IPS-20b (cell line): ENCODE data around the gene PDZD4.
"Not testable (repeated sequence)": the region's sequence is repeated elsewhere in the genome, so short reads cannot be mapped to it uniquely, and the experiment has no call there.

Experiments
- H3K27ac ChIP-seq: one replicate; pipeline ENCODE4 v1.5.1; 2013; ENCODE audit warnings: low read length
- H3K27me3 ChIP-seq: 2 replicates; pipeline ENCODE4 v1.6.1; 2013; ENCODE audit warnings: mild to moderate bottlenecking, low read length, inconsistent platforms; ENCODE audit not compliant: insufficient read depth
- H3K36me3 ChIP-seq: 2 replicates; pipeline ENCODE4 v1.6.1; 2013; ENCODE audit warnings: low read depth, mild to moderate bottlenecking, inconsistent platforms, low read length, moderate library complexity; ENCODE audit not compliant: insufficient read depth
- H3K4me1 ChIP-seq: 2 replicates; pipeline ENCODE4 v1.6.1; 2013; ENCODE audit warnings: mild to moderate bottlenecking, control low read depth, inconsistent platforms, low read length, moderate library complexity; ENCODE audit not compliant: insufficient read depth
- H3K4me3 ChIP-seq: 2 replicates; pipeline ENCODE4 v1.5.1; 2013; ENCODE audit warnings: mild to moderate bottlenecking, low read length, inconsistent platforms
- H3K9ac ChIP-seq: 2 replicates; pipeline ENCODE4 v1.6.1; 2013; ENCODE audit warnings: low read depth, mild to moderate bottlenecking, inconsistent platforms, low read length, moderate library complexity
- H3K9me3 ChIP-seq: 2 replicates; pipeline ENCODE4 v1.6.1; 2013; ENCODE audit warnings: mild to moderate bottlenecking, low read depth, low read length, inconsistent platforms; ENCODE audit not compliant: insufficient read depth

The PDZD4 gene

DNA sequence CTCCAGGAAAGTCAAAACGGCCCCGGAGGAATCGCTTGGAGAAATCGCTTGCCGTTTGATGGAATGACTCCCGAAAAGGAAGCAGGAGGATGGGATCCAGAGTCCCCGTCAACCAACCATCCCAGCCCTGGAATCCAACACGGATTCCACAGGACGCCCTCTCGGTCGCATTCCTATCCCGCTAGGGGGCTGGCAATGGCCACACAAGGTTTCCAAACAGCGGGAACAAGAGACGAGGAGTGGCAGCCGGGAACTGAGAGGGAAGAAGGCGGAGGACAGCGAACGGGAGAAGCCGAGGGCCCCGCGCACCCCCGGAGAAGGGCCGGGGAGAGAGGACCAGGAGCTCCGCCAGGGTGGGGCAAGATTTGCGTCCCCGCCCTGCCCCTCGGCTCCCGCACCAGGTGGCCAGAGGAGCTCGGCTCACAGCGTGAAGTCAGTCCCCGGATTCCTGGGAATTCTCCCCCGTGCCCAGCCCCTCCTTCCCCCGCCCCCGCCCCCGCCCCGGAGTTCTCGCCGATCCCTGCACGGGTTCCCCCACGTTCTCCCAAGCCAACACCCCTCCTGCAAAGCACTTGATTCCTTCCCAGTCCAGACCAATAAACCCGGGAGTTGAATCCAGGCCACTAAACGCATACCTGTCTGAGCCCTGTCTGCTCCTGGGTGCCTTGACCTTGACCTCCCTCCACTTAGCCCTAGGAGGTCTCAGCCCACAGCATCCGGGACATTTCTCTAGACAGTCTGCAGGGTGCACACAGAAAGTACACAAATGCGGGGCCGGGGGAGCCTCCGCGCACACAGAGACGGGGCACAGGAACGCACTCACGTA, 1.4 kb downstream of the PDZD4 start:
- no peaks in the 10 kb centered on the region for H3K9me3 ChIP-seq
- H3K4me3 ChIP-seq = peak overlapping the region; percentile 80
- H3K36me3 ChIP-seq = no peaks in the 10 kb centered on the region; the same call in 1 of the 2 replicates
- H3K27ac ChIP-seq = no peak overlapping the region
- H3K4me1 ChIP-seq = peaks cover 19% of the 10 kb centered on the region
- H3K27me3 ChIP-seq = peaks cover 20% of the 10 kb centered on the region
- H3K9ac ChIP-seq = peak overlapping the region; percentile 75; the same call in 1 of the 2 replicates

DNA sequence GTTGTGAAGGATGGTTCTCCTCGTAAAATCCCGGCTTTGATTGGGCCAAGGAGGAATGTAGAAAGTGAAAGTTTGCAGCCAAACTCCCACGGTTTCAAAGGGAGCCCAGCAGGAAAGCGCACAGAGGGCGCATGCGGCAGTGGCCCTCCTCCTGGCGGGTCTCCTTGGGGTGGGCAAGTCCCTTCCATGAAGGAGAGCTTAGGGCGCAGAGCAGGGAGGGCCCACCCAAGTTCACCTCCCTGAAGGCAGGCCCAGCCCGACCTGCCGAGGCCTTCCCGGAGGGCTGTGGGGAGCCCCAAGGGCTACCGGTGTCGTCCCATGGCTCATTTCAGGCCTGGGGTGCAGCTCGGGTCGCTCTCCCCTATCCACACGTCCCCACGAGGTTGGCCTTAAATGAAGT, 2.0 kb downstream of the PDZD4 start:
- Histone ChIP-seq H3K4me3 (peak overlapping the region; percentile 80), H3K27ac (no peak overlapping the region), H3K4me1 (peaks cover 19% of the 10 kb centered on the region), H3K9me3 (no peaks in the 10 kb centered on the region), H3K9ac (peak overlapping the region; percentile 75; the same call in 1 of the 2 replicates), H3K36me3 (no peaks in the 10 kb centered on the region; the same call in 1 of the 2 replicates), H3K27me3 (peaks cover 20% of the 10 kb centered on the region)

DNA sequence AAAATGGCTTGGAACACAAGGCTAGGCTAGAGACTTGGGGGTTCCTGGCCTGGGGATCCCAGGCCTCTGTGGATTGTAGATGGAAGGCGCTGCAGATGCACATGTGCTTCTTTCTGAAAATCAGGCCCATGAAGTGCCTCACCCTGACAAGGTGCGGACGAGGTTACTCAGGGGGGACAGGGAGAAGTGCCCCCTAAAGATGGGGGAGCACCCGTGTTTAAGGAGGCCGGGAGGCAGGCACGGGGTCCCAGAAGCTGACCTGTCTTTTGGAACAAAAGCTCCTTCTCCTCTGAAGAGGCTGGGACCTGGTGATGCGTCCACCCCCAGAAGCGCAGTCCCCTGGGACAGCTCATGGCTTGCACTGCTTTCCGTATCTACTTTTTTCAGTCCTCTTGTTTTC, 2.4 kb downstream of the PDZD4 start:
- Histone ChIP-seq H3K36me3 (no peaks in the 10 kb centered on the region; the same call in 1 of the 2 replicates), H3K4me1 (peaks cover 19% of the 10 kb centered on the region), H3K9me3 (no peaks in the 10 kb centered on the region), H3K4me3 (peak overlapping the region; percentile 80; the same call in 1 of the 2 replicates), H3K27ac (no peak overlapping the region), H3K27me3 (peaks cover 20% of the 10 kb centered on the region), H3K9ac (peak overlapping the region; percentile 75; the same call in 1 of the 2 replicates)

DNA sequence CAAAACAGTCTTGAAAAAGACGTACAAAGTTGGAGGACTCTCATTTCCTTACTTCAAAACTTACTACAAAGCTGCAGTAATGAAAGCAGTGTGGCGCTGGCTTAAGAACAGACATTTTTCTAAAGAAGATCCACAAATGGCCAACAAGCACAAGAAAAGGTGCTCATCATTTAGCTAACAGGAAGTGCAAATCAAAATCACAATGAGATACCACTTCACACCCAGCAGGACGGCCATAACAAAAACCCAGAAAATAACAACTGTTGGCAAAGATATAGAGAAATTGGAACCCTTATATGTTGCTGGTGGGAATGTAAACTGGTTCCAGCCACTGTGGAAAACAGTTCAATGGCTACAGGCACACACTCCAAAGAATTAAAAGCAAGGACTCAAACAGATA, 3.3 kb downstream of the PDZD4 start:
- H3K9me3 ChIP-seq = no peaks in the 10 kb centered on the region
- H3K9ac ChIP-seq = peak overlapping the region; percentile 75; the same call in 1 of the 2 replicates
- peaks cover 25% of the 10 kb centered on the region for H3K4me1 ChIP-seq
- H3K27ac ChIP-seq = no peak overlapping the region
- H3K4me3 ChIP-seq = peak overlapping the region; percentile 80; the same call in 1 of the 2 replicates
- peaks cover 16% of the 10 kb centered on the region for H3K27me3 ChIP-seq
- H3K36me3 ChIP-seq = no peaks in the 10 kb centered on the region; the same call in 1 of the 2 replicates

DNA sequence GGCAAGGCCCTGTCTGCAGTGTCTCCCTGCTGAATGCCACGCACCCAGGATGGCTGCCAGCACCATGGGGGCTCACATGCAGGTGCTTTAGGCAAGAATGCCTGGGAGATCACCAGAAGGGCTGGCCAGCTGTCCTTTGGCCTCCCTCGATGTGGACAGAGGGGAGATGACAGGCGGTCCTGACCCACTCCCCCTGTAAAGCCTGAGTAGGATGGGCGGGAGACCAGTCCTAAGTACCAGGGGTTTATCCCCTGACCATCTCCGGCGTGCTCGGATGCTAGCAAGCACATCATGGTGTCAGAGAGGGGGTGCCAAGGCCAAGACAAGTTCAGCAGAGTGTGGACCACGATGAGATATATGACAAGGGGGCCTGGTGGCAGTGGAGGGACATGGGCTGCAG, 5.3 kb downstream of the PDZD4 start:
- H3K36me3 ChIP-seq = no peaks in the 10 kb centered on the region; the same call in 1 of the 2 replicates
- H3K9ac ChIP-seq = peak overlapping the region; percentile 32; the same call in 1 of the 2 replicates
- H3K27ac ChIP-seq = no peak overlapping the region
- H3K9me3 ChIP-seq = no peaks in the 10 kb centered on the region
- peaks cover 5% of the 10 kb centered on the region; the same call in 1 of the 2 replicates for H3K27me3 ChIP-seq
- peaks cover 28% of the 10 kb centered on the region for H3K4me1 ChIP-seq
- H3K4me3 ChIP-seq = no peak overlapping the region

DNA sequence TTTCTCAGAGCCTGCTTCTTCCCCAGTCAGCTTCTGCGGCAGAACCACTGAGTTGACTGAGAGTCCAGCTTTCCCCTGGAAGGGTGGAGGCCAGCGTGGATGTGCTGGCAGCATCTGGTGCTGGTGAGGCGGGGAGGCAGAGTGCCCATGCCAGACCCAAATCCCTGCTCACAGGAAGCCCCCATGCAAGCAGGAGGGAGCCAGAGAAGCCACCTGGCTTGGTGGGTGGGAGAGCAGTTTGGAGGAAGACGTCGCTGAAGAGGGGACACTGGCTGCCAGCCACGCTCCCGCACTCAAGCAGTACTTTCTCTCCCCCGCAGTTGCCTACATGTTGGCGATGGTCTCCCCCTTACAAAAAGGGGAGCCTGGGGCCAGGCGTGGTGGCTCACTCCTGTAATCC, 6.0 kb downstream of the PDZD4 start:
- Histone ChIP-seq H3K36me3 (no peaks in the 10 kb centered on the region; the same call in 1 of the 2 replicates), H3K27me3 (peaks cover 5% of the 10 kb centered on the region; the same call in 1 of the 2 replicates), H3K27ac (no peak overlapping the region), H3K9me3 (no peaks in the 10 kb centered on the region), H3K9ac (no peak overlapping the region), H3K4me1 (peaks cover 33% of the 10 kb centered on the region), H3K4me3 (no peak overlapping the region)

DNA sequence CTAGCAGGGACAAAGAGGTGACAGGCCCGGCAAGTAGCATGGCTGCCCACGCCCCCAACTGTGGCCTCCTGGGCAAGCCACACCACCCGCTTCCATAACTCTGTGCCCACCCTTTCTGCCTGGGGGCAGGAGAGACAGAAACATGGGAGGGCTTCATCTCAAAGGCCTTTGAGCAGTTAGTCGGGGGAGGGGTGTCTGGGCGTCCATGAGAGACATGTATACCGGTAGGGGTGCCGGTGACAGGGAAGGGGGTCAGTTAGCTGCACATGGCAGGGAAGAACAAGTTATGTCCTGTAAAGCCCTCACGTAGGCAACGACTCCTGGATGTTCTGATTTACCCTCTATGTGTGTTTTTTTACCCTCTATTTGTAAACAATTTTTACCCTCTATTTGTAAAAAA, 9.3 kb downstream of the PDZD4 start:
- no peaks in the 10 kb centered on the region for H3K9me3 ChIP-seq
- H3K27me3 ChIP-seq = no peaks in the 10 kb centered on the region
- H3K9ac ChIP-seq = no peak overlapping the region
- H3K4me1 ChIP-seq = peaks cover 21% of the 10 kb centered on the region
- no peak overlapping the region for H3K4me3 ChIP-seq
- no peaks in the 10 kb centered on the region for H3K36me3 ChIP-seq
- H3K27ac ChIP-seq = no peak overlapping the region

DNA sequence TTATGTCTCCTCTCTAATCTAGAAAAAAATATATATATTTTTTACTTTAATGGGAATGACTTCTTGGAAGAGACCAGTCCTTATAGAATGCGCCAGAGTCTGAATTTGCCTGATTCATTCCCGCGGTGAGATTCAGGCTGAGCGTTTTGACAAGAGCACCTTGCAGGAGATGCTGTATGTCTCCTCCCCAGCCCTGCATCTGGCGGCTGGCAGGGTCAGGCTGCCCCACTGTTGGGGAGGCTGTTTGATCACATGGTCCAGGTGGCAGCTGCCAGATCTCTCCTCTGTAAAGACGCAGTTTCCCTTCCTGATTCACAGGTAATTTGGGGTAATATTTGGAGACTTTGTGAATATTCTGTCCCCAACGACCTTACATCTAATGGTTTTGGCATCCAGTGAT, 9.7 kb downstream of the PDZD4 start:
- H3K27me3 ChIP-seq = no peaks in the 10 kb centered on the region
- no peaks in the 10 kb centered on the region for H3K36me3 ChIP-seq

DNA sequence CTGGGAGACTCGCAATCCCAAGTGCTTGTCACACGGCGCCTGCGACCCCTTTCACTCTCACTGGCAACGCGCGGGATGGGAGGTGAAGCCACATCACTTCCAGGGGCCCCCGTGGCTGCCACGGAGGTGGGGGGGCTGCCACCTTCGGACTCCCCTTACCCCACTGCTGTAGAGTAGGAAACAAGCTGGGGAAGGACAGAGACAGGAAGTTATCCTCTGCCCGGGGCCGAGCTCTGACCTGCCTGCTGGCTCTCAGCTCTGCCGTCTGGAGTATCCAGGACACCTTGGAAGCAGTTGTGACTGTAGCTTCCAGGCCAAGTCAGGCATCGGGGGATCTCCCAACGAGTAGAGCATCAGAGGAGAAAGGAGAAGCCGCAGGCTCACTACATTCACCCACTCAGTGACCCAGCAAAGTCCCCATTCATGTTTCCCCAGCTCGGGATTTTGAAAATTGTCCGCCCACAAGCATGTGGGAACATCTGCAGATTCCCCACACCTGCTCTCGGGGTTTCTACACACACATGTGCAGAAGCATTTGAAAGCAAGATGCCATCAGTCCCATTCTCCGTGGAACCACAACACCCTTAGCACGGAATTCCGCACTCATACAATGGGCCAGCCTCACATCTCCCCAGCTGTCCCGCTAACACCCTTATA, 10.8 kb downstream of the PDZD4 start:
- Histone ChIP-seq H3K4me3 (peak overlapping the region; percentile 57), H3K27ac (no peak overlapping the region), H3K27me3 (no peaks in the 10 kb centered on the region), H3K36me3 (no peaks in the 10 kb centered on the region), H3K4me1 (peaks cover 17% of the 10 kb centered on the region), H3K9me3 (no peaks in the 10 kb centered on the region), H3K9ac (peak overlapping the region; percentile 68; the same call in 1 of the 2 replicates)

More for the DNA sequence above, 9.7 kb downstream of the PDZD4 start:
- no peak overlapping the region for H3K27ac ChIP-seq
- H3K4me1 ChIP-seq = peaks cover 19% of the 10 kb centered on the region
- no peak overlapping the region for H3K4me3 ChIP-seq
- H3K9ac ChIP-seq = no peak overlapping the region
- no peaks in the 10 kb centered on the region for H3K9me3 ChIP-seq

DNA sequence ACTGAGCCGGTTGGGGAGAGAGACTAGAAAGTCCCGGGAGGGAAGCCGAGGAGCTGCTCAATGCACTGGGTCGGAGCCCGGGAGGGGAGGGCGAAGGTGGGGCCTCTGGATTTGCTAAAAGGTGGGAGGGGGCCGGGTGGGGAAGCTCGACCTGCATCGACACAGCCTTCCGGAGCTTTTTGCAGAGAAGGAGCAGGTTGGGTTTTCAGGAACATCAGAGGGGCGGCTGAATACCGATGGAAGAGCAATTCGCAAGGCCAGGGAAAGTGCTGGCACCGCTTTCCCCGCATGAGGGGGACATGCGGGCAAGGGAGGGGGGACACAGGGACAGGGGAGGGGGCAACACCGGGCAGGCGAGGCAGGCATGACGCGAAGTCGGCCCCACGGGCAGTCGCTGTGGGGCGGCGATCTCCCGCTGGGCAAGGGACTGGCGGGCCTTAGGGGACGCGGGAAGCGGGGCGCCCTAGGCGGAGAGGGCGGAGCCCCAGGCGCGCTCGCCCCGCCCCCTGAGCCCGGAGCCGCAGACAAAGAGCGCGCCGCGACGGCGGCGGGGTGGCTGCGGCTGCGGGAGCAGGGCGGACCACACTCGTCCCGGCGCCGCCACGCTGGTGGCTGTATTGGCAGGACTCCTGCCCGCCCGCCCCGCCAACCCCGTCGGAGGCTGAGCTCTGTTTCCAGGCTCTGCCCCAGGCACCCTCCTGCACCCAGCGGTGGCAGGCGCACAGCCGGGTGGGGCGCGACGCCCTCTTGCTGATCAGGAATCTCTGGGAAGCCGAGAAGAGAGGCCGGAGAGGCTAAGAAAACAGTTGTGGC, 11.6 kb downstream of the PDZD4 start:
- Histone ChIP-seq H3K4me1 (peaks cover 17% of the 10 kb centered on the region), H3K9ac (peak overlapping the region; percentile 68; the same call in 1 of the 2 replicates), H3K27me3 (no peaks in the 10 kb centered on the region), H3K36me3 (no peaks in the 10 kb centered on the region), H3K27ac (no peak overlapping the region), H3K9me3 (no peaks in the 10 kb centered on the region), H3K4me3 (peak overlapping the region; percentile 57; the same call in 1 of the 2 replicates)

DNA sequence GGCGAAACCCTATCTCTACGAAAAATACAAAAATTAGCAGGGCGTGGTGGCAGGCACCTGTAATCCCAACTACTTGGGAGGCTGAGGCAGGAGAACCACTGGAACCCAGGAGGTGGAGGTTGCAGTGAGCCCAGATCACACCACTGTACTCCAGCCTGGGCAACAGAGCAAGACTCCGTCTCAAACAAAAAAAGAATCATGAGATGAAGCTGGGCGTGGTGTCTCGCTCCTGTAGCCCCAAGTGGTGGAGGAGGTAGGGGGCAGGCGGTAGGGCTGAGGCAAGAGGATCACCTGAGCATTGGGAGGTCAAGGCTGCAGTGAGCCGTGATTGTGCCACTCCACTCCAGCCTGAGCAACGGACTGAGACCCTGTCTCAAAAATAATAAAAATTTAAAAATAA, 12.3 kb downstream of the PDZD4 start:
- H3K27ac ChIP-seq, H3K9me3 ChIP-seq, H3K27me3 ChIP-seq, H3K4me3 ChIP-seq, H3K9ac ChIP-seq, H3K36me3 ChIP-seq: not testable (repeated sequence)
- peaks cover 22% of the 10 kb centered on the region for H3K4me1 ChIP-seq
